Activated CD4-positive, alpha-beta memory T cell treated with anti-CD3 and anti-CD28 coated beads, Interleukin-2, amount 10 ng/mL, durations not matched to agents 7 days and 5 days (primary cell): ENCODE results near the gene OSBPL5. TPM values are rescaled to one million over a fixed set of nuclear protein-coding genes. Genes with fewer than 3 reads are reported as not detected.

Source experiments
- CTCF ChIA-PET: fragments of 350-600 bp; sonication (Branson Sonifier 250); formaldehyde crosslinking; loops from one replicate; lab custom pipeline; 2021; ENCODE audit warnings: antibody characterized with exemption, inconsistent platforms; lab: Charles Lee
- POLR2A ChIA-PET: fragments of 350-600 bp; sonication (Branson Sonifier 250); formaldehyde crosslinking; loops from one replicate; lab custom pipeline; 2021; ENCODE audit warnings: antibody characterized with exemption; lab: Charles Lee
- DNase-seq: peaks from one replicate; pipeline ENCODE4 v3.0.0-alpha.2; 2020
- H3K27ac Mint-ChIP-seq: one replicate; pipeline ENCODE4 v1.8.0; 2021; ENCODE audit warnings: mild to moderate bottlenecking, mixed read lengths
- H3K27me3 Mint-ChIP-seq: one replicate; pipeline ENCODE4 v1.8.0; 2021; ENCODE audit warnings: mixed read lengths
- H3K36me3 Mint-ChIP-seq: one replicate; pipeline ENCODE4 v1.8.0; 2021; ENCODE audit warnings: low read depth, mixed read lengths
- H3K4me1 Mint-ChIP-seq: one replicate; pipeline ENCODE4 v1.8.0; 2021; ENCODE audit warnings: mixed read lengths
- H3K4me3 Mint-ChIP-seq: one replicate; pipeline ENCODE4 v1.8.0; 2021; ENCODE audit warnings: mild to moderate bottlenecking, mixed read lengths
- H3K9me3 Mint-ChIP-seq: one replicate; pipeline ENCODE4 v1.8.0; 2021; ENCODE audit warnings: mixed read lengths
- total RNA-seq, 2 experiments: library from RNA; stranded (reverse); gene quantifications; one replicate each; pipeline ENCODE4 v1.2.3, GENCODE V29; 2021

Gene OSBPL5
- total RNA-seq, 2 experiments from 2014 or later, result 1.6 to 1.7 TPM

DNA sequence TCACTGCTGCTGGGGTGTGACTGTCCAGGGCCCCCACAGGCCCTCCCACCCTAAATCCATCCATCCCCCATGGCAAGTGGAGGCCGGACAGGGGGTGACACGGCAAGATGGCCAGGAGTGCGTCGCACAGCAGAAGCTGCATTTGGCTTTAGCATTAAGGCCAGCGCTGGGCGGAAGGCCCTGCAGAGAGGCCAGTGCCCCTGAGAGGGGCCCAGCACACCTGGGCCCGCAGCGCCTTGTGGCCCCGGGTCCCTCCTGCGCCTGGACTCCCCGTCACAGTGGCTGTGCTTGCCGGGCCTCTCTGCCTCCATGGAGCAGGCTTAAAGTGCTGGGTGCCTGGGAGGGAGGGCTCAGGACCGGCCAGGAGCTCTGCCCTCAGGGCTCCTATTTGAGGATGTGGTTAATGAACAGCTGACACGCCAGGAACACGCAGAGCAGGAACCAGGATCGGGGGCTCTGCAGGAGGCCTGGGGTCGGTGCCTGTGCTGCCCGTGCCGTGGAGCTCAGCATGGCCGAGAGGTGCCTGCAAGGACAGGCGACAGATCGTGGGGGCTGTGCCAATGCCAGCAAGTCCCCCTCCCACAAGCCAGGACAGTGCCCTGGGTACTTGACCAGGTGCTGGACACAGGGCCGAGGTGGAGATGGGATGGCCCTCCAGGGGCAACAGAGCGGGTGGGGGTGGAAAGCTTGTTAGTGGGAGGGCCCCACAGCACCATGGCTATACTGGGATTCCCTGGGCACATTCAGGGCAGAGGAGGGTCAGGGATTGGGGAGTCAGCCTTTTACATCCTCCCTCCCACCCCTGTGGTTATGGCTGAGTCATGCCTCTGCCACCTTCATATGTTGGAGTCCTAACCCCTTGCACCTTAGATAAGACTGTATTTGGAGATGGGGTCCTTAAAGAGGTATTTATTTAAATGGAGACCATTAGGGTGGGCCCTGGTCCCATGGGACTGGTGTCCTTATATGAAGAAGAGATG is 77.0 kb downstream of the OSBPL5 start:
- no peak for DNase-seq
- Mint-ChIP-seq H3K27ac (no peak overlapping the region), H3K27me3 (peaks cover 6% of the 10 kb centered on the region)

DNA sequence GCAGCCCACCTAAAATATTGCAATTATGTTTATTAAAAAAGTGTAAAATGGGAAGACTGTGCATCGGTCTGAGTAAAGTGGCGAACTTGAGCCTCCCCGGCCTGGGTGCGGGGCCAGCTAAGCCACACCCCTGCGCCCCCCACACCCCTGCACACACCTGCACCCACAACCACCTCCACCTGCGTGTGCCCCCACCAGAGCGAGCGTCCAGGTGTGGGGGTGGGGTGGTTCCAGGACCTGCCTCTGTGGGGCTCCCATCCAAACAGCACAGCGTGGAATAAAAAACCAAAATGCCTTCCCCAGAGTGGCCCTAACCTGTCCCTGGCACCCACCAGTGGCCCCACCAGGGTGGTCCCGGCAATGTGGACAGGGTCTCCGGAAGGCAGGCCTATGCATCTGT is 77.7 kb downstream of the OSBPL5 start:
- DNase-seq, result no peak
- ChIA-PET CTCF (no interaction called here), POLR2A (no interaction called here)
- Mint-ChIP-seq H3K27ac (no peak overlapping the region), H3K27me3 (peaks cover 8% of the 10 kb centered on the region), H3K4me3 (no peak overlapping the region), H3K4me1 (peaks cover 4% of the 10 kb centered on the region), H3K9me3 (no peaks in the 10 kb centered on the region), H3K36me3 (no peaks in the 10 kb centered on the region)

More for the DNA sequence above, 77.0 kb downstream of the OSBPL5 start:
- CTCF ChIA-PET, result interaction anchor here (1.0 to 1.5 kb wide), 4 partner anchors 18 to 556 kb away, joined by 3 to 4 read pairs (median 3); no protein-coding TSS in a partner anchor
- POLR2A ChIA-PET, result interaction anchor here (1.0 kb wide), 1 partner anchor 50 kb away, joined by 3 read pairs; no protein-coding TSS in a partner anchor
- peaks cover 4% of the 10 kb centered on the region for H3K4me1 Mint-ChIP-seq
- H3K36me3 Mint-ChIP-seq, result no peaks in the 10 kb centered on the region
- H3K4me3 Mint-ChIP-seq, result no peak overlapping the region
- H3K9me3 Mint-ChIP-seq, result no peaks in the 10 kb centered on the region

DNA sequence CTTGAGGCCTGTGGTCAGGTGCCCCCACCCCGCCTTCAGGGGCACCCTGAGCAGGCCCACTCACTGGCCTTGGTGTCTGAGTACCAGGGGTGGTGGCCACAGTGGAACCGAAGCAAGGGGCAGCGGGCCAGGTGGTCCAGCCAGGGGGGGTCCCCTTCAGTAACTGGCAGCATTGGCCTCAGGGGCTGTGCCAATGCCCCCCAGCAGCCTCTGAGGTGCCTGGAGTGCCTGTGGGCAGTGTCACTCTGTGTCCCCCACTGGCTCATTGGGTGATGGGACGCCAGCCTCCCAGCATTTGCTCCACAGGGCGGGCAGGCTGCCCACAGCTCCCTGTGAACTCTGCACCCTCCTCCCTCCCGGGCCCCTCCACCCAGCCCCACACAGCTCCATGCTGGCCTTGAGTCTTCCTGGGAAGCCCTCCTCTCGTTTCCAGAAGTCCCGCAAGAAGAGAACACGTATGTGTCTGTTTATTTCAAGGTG is 78.4 kb downstream of the OSBPL5 start:
- H3K27ac Mint-ChIP-seq, result no peak overlapping the region
- no peak overlapping the region for H3K4me3 Mint-ChIP-seq
- CTCF ChIA-PET, result no interaction called here
- POLR2A ChIA-PET, result no interaction called here
- peaks cover 4% of the 10 kb centered on the region for H3K4me1 Mint-ChIP-seq
- H3K36me3 Mint-ChIP-seq, result no peaks in the 10 kb centered on the region
- H3K9me3 Mint-ChIP-seq, result no peaks in the 10 kb centered on the region
- no peak for DNase-seq
- peaks cover 9% of the 10 kb centered on the region for H3K27me3 Mint-ChIP-seq

DNA sequence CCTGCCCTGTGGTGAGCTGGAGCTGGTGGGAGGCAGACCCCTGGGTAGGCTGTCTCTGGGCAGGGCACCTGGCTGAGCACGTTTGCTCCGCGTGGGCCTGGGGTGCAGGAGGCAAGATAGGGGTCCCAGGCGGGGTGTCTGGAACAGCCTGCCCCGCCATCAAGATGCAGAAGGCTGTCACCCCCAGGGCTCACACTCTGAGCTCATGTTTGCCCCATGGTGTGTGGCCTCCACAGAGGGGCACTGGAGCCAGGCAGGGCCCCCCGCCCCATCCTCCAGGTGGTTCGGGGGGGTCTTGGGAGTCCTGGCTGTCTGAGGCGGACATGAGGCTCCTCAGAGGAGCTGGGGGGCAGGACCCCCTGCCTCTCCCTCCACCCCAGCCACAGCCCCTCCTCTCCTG is 79.0 kb downstream of the OSBPL5 start:
- POLR2A ChIA-PET, result no interaction called here
- H3K36me3 Mint-ChIP-seq, result no peaks in the 10 kb centered on the region
- no peak for DNase-seq

DNA sequence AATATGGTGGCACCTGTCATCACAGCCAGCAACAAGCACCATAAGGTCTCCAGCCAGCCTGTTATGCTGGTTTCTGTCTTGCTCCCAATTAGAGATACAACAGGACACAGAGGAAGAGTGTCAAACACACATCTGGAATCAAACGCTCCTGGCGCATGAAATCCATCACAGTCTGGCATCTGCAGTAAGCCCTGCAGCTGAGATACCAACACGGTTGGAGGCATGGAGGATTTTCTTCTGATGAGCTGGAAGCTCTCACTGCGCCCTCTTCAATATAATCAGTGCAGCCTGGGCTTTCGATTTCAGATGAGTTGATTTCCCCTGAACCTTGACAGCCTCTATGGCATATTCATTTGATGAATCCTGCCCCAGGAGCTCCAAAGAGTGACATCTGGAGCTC is 80.1 kb downstream of the OSBPL5 start:
- Mint-ChIP-seq H3K36me3 (no peaks in the 10 kb centered on the region), H3K27ac (no peak overlapping the region), H3K4me3 (no peak overlapping the region), H3K9me3 (no peaks in the 10 kb centered on the region), H3K4me1 (peaks cover 3% of the 10 kb centered on the region), H3K27me3 (peaks cover 15% of the 10 kb centered on the region)
- ChIA-PET CTCF (interaction anchor here (0.7 to 1.0 kb wide), 2 partner anchors 15 to 132 kb away, joined by 3 read pairs; no protein-coding TSS in a partner anchor), POLR2A (no interaction called here)
- no peak for DNase-seq

More for the DNA sequence above, 79.0 kb downstream of the OSBPL5 start:
- Mint-ChIP-seq H3K4me1 (peaks cover 4% of the 10 kb centered on the region), H3K27me3 (peaks cover 9% of the 10 kb centered on the region), H3K27ac (no peak overlapping the region), H3K9me3 (no peaks in the 10 kb centered on the region), H3K4me3 (no peak overlapping the region)
- CTCF ChIA-PET, result no interaction called here

- Mint-ChIP-seq H3K36me3 (no peaks in the 10 kb centered on the region), H3K27ac (no peak overlapping the region), H3K4me3 (no peak overlapping the region), H3K4me1 (peaks cover 3% of the 10 kb centered on the region), H3K27me3 (peaks cover 19% of the 10 kb centered on the region), H3K9me3 (no peaks in the 10 kb centered on the region)
- CTCF ChIA-PET, result no interaction called here
- POLR2A ChIA-PET, result no interaction called here
- no peak for DNase-seq
Observed at GRCh38 chr11:3083321-3083720, 81.8 kb downstream of the OSBPL5 start.

DNA sequence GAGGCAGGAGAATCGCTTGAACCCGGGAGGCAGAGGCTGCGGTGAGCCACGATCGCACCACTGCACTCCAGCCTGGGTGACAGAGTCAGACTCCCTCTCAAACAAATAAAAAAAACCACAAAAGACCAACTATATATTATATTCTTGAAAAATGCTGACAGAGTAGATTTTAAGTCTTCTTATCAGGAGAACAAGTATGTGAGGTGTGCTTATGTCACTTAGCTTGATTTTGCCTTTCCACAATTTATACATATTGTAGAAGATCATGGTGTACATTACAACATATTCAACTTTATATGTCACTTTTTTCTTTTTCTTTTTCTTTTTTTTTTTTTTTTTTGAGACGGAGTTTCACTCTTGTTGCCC is 83.7 kb downstream of the OSBPL5 start:
- CTCF ChIA-PET, result interaction anchor here (0.7 to 2.2 kb wide), 2 partner anchors 11 to 48 kb away, joined by 4 to 11 read pairs; no protein-coding TSS in a partner anchor
- H3K4me3 Mint-ChIP-seq, result no peak overlapping the region
- DNase-seq, result no peak
- no peaks in the 10 kb centered on the region for H3K9me3 Mint-ChIP-seq
- POLR2A ChIA-PET, result no interaction called here
- no peaks in the 10 kb centered on the region for H3K4me1 Mint-ChIP-seq
- no peaks in the 10 kb centered on the region for H3K36me3 Mint-ChIP-seq
- H3K27ac Mint-ChIP-seq, result no peak overlapping the region
- peaks cover 19% of the 10 kb centered on the region for H3K27me3 Mint-ChIP-seq

- Mint-ChIP-seq H3K27ac (no peak overlapping the region), H3K4me3 (no peak overlapping the region), H3K9me3 (no peaks in the 10 kb centered on the region), H3K4me1 (no peaks in the 10 kb centered on the region), H3K27me3 (peaks cover 19% of the 10 kb centered on the region), H3K36me3 (no peaks in the 10 kb centered on the region)
- POLR2A ChIA-PET, result no interaction called here
- DNase-seq, result no peak
- CTCF ChIA-PET, result interaction anchor here (0.7 to 2.2 kb wide), 2 partner anchors 11 to 49 kb away, joined by 4 to 11 read pairs; no protein-coding TSS in a partner anchor
Observed at GRCh38 chr11:3080733-3081385, 84.3 kb downstream of the OSBPL5 start.

- CTCF ChIA-PET, result interaction anchor here (0.8 to 2.2 kb wide), 2 partner anchors 10 to 12 kb away, joined by 3 to 11 read pairs; no protein-coding TSS in a partner anchor
- H3K36me3 Mint-ChIP-seq, result no peaks in the 10 kb centered on the region
- H3K4me1 Mint-ChIP-seq, result no peaks in the 10 kb centered on the region
- peaks cover 19% of the 10 kb centered on the region for H3K27me3 Mint-ChIP-seq
- H3K9me3 Mint-ChIP-seq, result no peaks in the 10 kb centered on the region
- DNase-seq, result no peak
- H3K27ac Mint-ChIP-seq, result no peak overlapping the region
- POLR2A ChIA-PET, result no interaction called here
- H3K4me3 Mint-ChIP-seq, result no peak overlapping the region
Observed at GRCh38 chr11:3080104-3080503, 85.0 kb downstream of the OSBPL5 start.

DNA sequence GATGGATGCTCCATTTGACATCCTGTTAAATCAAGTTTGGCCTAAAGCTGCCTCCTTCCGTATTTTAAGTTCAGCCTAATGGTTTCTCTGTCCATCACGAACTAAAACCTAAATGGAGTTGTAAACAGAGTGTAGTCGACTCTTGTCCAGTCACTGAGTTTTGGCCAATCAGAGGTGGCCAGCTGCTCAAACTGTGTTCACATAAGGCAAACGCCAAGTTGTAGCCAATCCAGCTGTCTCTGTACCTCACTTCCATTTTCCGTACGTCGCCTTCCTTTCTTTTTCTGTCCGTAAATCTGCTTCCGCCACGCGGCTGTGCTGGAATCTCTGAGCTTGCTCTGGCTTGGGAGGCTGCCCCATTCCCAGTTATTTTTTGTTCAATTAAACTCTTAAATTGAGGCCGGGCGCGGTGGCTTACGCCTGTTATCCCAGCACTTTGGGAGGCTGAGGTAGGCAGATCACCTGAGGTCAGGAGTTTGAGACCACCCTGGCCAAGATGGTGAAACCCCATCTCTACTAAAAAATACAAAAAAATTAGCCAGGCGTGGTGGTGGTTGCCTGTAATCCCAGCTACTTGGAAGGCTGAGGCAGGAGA is 87.2 kb downstream of the OSBPL5 start:
- CTCF ChIA-PET, result no interaction called here
- peaks cover 18% of the 10 kb centered on the region for H3K27me3 Mint-ChIP-seq

GRCh38 chr11:3077189-3077836 is 87.8 kb downstream of the OSBPL5 start:
- H3K27ac Mint-ChIP-seq, result no peak overlapping the region
- no peaks in the 10 kb centered on the region for H3K4me1 Mint-ChIP-seq
- ChIA-PET POLR2A (no interaction called here), CTCF (no interaction called here)
- DNase-seq, result no peak
- H3K4me3 Mint-ChIP-seq, result no peak overlapping the region
- no peaks in the 10 kb centered on the region for H3K36me3 Mint-ChIP-seq
- peaks cover 16% of the 10 kb centered on the region for H3K27me3 Mint-ChIP-seq
- H3K9me3 Mint-ChIP-seq, result no peaks in the 10 kb centered on the region

More for the DNA sequence above, 87.2 kb downstream of the OSBPL5 start:
- no peak overlapping the region for H3K4me3 Mint-ChIP-seq
- no peaks in the 10 kb centered on the region for H3K9me3 Mint-ChIP-seq
- H3K36me3 Mint-ChIP-seq, result no peaks in the 10 kb centered on the region
- no peak overlapping the region for H3K27ac Mint-ChIP-seq
- no peaks in the 10 kb centered on the region for H3K4me1 Mint-ChIP-seq
- no peak for DNase-seq
- POLR2A ChIA-PET, result no interaction called here

- Mint-ChIP-seq H3K36me3 (no peaks in the 10 kb centered on the region), H3K4me1 (no peaks in the 10 kb centered on the region), H3K9me3 (no peaks in the 10 kb centered on the region), H3K27me3 (peaks cover 13% of the 10 kb centered on the region), H3K4me3 (no peak overlapping the region), H3K27ac (no peak overlapping the region)
- DNase-seq, result no peak
- ChIA-PET POLR2A (interaction anchor here (1.5 kb wide), 1 partner anchor 17 kb away, joined by 5 read pairs; the partner anchor contains the start of gene CARS1), CTCF (interaction anchor here (0.8 to 1.3 kb wide), 3 partner anchors 16 to 88 kb away, joined by 3 to 5 read pairs (median 3); no protein-coding TSS in a partner anchor)
Observed at GRCh38 chr11:3074912-3075589, 90.1 kb downstream of the OSBPL5 start.
